B cell (primary cell): ENCODE results near the gene ZIC4.

Experiments
- EZH2 ChIP-seq: IDR thresholded peaks from 2 replicates; pipeline ENCODE4 v1.6.1; 2012; ENCODE audit warnings: borderline replicate concordance, low read depth, mild to moderate bottlenecking, moderate library complexity, low read length; ENCODE audit not compliant: insufficient read depth, poor library complexity, severe bottlenecking
- TF ChIP-seq, protein P1 (sequence below): fragments of 200-600 bp; IDR thresholded peaks from one replicate; pipeline ENCODE4 v1.8.0; 2022; ENCODE audit warnings: antibody characterized with exemption, mild to moderate bottlenecking

DNA sequence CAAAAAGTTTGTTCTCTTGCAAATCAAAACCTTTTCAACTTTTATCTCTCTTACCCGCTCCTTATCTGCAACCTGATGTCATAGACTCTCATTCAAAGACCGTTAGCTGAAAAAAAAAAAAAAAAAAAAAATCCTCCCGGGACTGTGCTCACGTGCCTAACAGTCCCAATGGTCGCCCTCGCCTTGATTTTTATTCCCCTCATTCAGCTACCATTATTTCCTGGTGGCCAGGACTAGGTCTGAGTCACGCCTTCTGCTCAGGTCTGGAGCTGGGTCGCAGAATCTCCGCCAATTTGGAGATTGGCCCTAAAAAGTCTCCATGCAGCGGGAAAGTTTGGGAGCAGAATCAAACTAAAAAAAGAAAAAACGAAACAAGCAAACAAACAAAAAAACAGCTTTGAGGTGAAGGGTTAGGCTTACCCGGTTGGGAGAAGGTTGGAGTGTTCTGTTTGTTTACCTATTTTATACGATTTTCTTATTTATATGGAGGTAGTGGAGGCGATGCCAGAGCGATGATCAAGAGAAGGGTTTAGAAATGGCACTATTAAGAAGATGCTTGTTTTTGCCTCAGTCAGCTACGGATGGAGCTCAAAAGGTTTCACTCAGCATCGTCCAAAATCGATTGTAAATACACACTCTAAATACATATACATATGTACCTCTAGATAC lies 51.1 kb downstream of the ZIC4 start:
- TF ChIP-seq, protein P1, sequence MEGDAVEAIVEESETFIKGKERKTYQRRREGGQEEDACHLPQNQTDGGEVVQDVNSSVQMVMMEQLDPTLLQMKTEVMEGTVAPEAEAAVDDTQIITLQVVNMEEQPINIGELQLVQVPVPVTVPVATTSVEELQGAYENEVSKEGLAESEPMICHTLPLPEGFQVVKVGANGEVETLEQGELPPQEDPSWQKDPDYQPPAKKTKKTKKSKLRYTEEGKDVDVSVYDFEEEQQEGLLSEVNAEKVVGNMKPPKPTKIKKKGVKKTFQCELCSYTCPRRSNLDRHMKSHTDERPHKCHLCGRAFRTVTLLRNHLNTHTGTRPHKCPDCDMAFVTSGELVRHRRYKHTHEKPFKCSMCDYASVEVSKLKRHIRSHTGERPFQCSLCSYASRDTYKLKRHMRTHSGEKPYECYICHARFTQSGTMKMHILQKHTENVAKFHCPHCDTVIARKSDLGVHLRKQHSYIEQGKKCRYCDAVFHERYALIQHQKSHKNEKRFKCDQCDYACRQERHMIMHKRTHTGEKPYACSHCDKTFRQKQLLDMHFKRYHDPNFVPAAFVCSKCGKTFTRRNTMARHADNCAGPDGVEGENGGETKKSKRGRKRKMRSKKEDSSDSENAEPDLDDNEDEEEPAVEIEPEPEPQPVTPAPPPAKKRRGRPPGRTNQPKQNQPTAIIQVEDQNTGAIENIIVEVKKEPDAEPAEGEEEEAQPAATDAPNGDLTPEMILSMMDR = no peak
- TF ChIP-seq EZH2 = no peak
